HEK293 (cell line): Measurements from ENCODE around the gene GJA9.

Experiments
- CTCF ChIA-PET: fragments of 350-600 bp; formaldehyde crosslinking; extraction: SDS; loops from one replicate; lab custom pipeline; 2021; ENCODE audit warnings: antibody characterized with exemption; lab: Yijun Ruan, JAX
- POLR2A ChIA-PET: fragments of 300-600 bp; formaldehyde crosslinking; extraction: SDS; loops from one replicate; lab custom pipeline; 2020; ENCODE audit warnings: antibody characterized with exemption, inconsistent platforms; lab: Yijun Ruan, JAX
- H3K27ac ChIP-seq: fragments of 200-500 bp; sonication (Bioruptor generic); 2 replicates; pipeline ENCODE4 v1.5.1; 2014; ENCODE audit warnings: low read depth, low read length, control low read depth, inconsistent platforms; ENCODE audit errors: extremely low read depth
- H3K36me3 ChIP-seq, 2 experiments: fragments of 200-500 bp in 1 of 2; sonication (Bioruptor generic) in 1 of 2; 1 replicate in 1 of 2; 2 replicates in 1 of 2; pipeline ENCODE4 v1.5.1; 2014 to 2017; ENCODE audit warnings: inconsistent platforms in 2 of 2, low read length in 2 of 2; ENCODE audit not compliant: control insufficient read depth in 2 of 2, insufficient read depth in 1 of 2
- H3K4me1 ChIP-seq: fragments of 200-500 bp; sonication (Bioruptor generic); 2 replicates; pipeline ENCODE4 v1.5.1; 2014; ENCODE audit warnings: mild to moderate bottlenecking, low read length, inconsistent platforms; ENCODE audit not compliant: control insufficient read depth, insufficient read depth
- H3K4me3 ChIP-seq: 2 replicates; pipeline ENCODE4 v1.5.1; 2011; ENCODE audit warnings: low read depth, mild to moderate bottlenecking, control low read depth, low read length, moderate library complexity
- H3K9me3 ChIP-seq: fragments of 200-500 bp; sonication (Bioruptor generic); 2 replicates; pipeline ENCODE4 v1.5.1; 2014; ENCODE audit warnings: low read depth, low read length, inconsistent platforms; ENCODE audit not compliant: control insufficient read depth, insufficient read depth
- KLF16 ChIP-seq: fragments of 450-650 bp; formaldehyde crosslinking; IDR thresholded peaks from 2 replicates; pipeline ENCODE4 v1.5.1; 2017; ENCODE audit warnings: missing biosample characterization, missing genetic modification characterization
- KLF17 ChIP-seq: fragments of 450-650 bp; formaldehyde crosslinking; IDR thresholded peaks from 2 replicates; pipeline ENCODE4 v1.5.1; 2016; ENCODE audit warnings: missing biosample characterization, missing genetic modification characterization
- MYNN ChIP-seq: fragments of 450-650 bp; formaldehyde crosslinking; IDR thresholded peaks from 2 replicates; pipeline ENCODE4 v1.5.1; 2016; ENCODE audit warnings: missing biosample characterization, missing genetic modification characterization, borderline replicate concordance
- SCRT1 ChIP-seq: fragments of 450-650 bp; formaldehyde crosslinking; IDR thresholded peaks from 2 replicates; pipeline ENCODE4 v1.5.1; 2016; ENCODE audit warnings: missing biosample characterization, missing genetic modification characterization, borderline replicate concordance
- SETDB1 ChIP-seq: IDR thresholded peaks from one replicate; pipeline ENCODE4 v1.6.1; 2017; ENCODE audit warnings: mild to moderate bottlenecking, low read length, moderate library complexity, mixed read lengths; ENCODE audit not compliant: insufficient read length
- ZBTB21 ChIP-seq: fragments of 450-650 bp; formaldehyde crosslinking; IDR thresholded peaks from 2 replicates; pipeline ENCODE4 v1.5.1; 2017; ENCODE audit warnings: missing biosample characterization, missing genetic modification characterization
- ZBTB8A ChIP-seq: fragments of 450-650 bp; formaldehyde crosslinking; IDR thresholded peaks from 2 replicates; pipeline ENCODE4 v1.5.1; 2016; ENCODE audit warnings: missing biosample characterization, missing genetic modification characterization
- ZFP3 ChIP-seq: fragments of 450-650 bp; formaldehyde crosslinking; IDR thresholded peaks from 2 replicates; pipeline ENCODE4 v1.5.1; 2016; ENCODE audit warnings: low read depth, missing biosample characterization, missing genetic modification characterization
- ZFP41 ChIP-seq: fragments of 450-650 bp; formaldehyde crosslinking; IDR thresholded peaks from 2 replicates; pipeline ENCODE4 v1.5.1; 2016; ENCODE audit warnings: missing biosample characterization, missing genetic modification characterization, borderline replicate concordance
- ZNF169 ChIP-seq: fragments of 450-650 bp; formaldehyde crosslinking; IDR thresholded peaks from 2 replicates; pipeline ENCODE4 v1.5.1; 2016; ENCODE audit warnings: missing biosample characterization, missing genetic modification characterization
- ZNF19 ChIP-seq: fragments of 450-650 bp; formaldehyde crosslinking; IDR thresholded peaks from 2 replicates; pipeline ENCODE4; 2016; ENCODE audit warnings: missing biosample characterization, missing genetic modification characterization, low read depth
- ZNF274 ChIP-seq, 2 experiments: fragments of 200-500 bp in 1 of 2; fragments of 450-650 bp in 1 of 2; sonication (Bioruptor generic) in 1 of 2; formaldehyde crosslinking in 1 of 2; IDR thresholded peaks; 2 replicates each; pipeline versions ENCODE4 v1.5.1 to v1.6.1; 2014 to 2016; ENCODE audit warnings: borderline replicate concordance in 1 of 2, inconsistent platforms in 1 of 2, low read length in 1 of 2, missing biosample characterization in 1 of 2, missing genetic modification characterization in 1 of 2
- ZNF621 ChIP-seq: fragments of 450-650 bp; formaldehyde crosslinking; IDR thresholded peaks from 2 replicates; pipeline ENCODE4 v1.5.1; 2017; ENCODE audit warnings: missing biosample characterization, missing genetic modification characterization
- ZNF626 ChIP-seq: fragments of 450-650 bp; sonication (Bioruptor Pico); formaldehyde crosslinking; IDR thresholded peaks from 2 replicates; pipeline ENCODE4 v1.5.1; 2018; ENCODE audit warnings: missing biosample characterization, missing genetic modification characterization, inconsistent platforms
- ZNF830 ChIP-seq: fragments of 450-650 bp; IDR thresholded peaks from 2 replicates; pipeline ENCODE4 v1.5.0; 2018; ENCODE audit warnings: missing biosample characterization, missing genetic modification characterization, low read depth, mild to moderate bottlenecking, moderate library complexity
- ZSCAN23 ChIP-seq: fragments of 450-650 bp; formaldehyde crosslinking; IDR thresholded peaks from 2 replicates; pipeline ENCODE4 v1.5.1; 2016; ENCODE audit warnings: missing biosample characterization, missing genetic modification characterization
- ZXDB ChIP-seq: fragments of 450-650 bp; formaldehyde crosslinking; IDR thresholded peaks from 2 replicates; pipeline ENCODE4 v1.5.1; 2016; ENCODE audit warnings: missing biosample characterization, missing genetic modification characterization
- TF ChIP-seq, protein P1 (sequence below): fragments of 450-650 bp; formaldehyde crosslinking; IDR thresholded peaks from 2 replicates; pipeline ENCODE4 v1.5.1; 2016; ENCODE audit warnings: missing biosample characterization, missing genetic modification characterization
- TF ChIP-seq, protein P2 (sequence below): fragments of 450-650 bp; formaldehyde crosslinking; IDR thresholded peaks from 2 replicates; pipeline ENCODE4 v1.5.1; 2016; ENCODE audit warnings: missing biosample characterization, missing genetic modification characterization

GJA9 gene

DNA sequence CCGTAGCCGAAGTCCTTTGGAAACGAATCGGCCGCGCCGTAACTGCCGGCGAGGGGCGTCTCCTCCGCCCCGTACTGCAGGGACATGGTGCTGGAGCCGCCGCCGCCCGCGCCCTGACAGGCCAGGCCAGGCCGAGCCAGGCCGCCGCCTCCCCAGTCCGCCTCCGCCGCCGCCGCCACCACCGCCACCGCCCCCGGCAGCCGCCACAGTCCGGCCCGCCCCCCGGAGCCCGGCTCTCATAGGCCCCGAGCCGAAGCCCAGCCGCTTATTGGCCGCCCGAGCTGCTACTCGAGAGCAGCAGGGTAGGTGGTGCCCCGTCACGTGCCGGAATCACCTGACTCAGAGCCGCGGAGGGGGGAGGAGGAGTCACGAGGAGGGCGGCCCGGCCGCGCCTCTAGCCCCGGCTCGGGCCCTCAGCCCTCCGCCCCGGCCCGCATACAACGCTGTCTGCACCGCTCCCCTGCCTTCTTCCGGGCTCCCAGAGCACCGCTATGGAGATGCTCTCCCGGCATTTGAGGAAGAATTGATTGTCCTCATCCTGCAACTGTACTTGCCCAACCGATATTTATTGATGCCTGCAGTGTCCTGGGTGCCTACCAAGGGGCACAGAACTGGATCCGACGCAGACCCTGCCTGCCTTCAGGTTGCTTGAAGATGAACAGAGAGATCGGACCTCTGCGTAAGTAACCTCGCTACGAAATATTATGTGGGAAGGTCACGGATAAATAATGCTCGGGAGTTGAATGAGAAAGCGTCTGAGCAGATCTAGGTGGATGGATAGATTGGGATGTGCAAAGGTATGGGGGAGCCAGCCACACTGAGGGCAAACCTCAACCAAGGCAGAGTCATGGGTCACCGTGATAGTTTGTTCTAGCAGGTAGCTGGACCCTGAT lies 21.6 kb downstream of the GJA9 start, which contains the start of gene RRAGC (continued):
- TF ChIP-seq, protein P1, sequence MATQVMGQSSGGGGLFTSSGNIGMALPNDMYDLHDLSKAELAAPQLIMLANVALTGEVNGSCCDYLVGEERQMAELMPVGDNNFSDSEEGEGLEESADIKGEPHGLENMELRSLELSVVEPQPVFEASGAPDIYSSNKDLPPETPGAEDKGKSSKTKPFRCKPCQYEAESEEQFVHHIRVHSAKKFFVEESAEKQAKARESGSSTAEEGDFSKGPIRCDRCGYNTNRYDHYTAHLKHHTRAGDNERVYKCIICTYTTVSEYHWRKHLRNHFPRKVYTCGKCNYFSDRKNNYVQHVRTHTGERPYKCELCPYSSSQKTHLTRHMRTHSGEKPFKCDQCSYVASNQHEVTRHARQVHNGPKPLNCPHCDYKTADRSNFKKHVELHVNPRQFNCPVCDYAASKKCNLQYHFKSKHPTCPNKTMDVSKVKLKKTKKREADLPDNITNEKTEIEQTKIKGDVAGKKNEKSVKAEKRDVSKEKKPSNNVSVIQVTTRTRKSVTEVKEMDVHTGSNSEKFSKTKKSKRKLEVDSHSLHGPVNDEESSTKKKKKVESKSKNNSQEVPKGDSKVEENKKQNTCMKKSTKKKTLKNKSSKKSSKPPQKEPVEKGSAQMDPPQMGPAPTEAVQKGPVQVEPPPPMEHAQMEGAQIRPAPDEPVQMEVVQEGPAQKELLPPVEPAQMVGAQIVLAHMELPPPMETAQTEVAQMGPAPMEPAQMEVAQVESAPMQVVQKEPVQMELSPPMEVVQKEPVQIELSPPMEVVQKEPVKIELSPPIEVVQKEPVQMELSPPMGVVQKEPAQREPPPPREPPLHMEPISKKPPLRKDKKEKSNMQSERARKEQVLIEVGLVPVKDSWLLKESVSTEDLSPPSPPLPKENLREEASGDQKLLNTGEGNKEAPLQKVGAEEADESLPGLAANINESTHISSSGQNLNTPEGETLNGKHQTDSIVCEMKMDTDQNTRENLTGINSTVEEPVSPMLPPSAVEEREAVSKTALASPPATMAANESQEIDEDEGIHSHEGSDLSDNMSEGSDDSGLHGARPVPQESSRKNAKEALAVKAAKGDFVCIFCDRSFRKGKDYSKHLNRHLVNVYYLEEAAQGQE (tag by site-specific recombination), result no peak
- TF ChIP-seq ZNF621, result no peak
- TF ChIP-seq ZNF626 (tag by site-specific recombination), result no peak
- peak; percentile 95 for TF ChIP-seq KLF16 (tag by site-specific recombination)

- CTCF ChIA-PET, result interaction anchor here (0.7 kb wide), 1 partner anchor 869 kb away, joined by 3 read pairs; the partner anchor contains the start of gene SF3A3
- TF ChIP-seq ZSCAN23 (tag by site-specific recombination) (no peak), KLF17 (tag by site-specific recombination) (no peak), SETDB1 (no peak), ZBTB8A (tag by site-specific recombination) (peak; percentile 81), ZNF169 (no peak), ZNF274 (IDR thresholded peaks at IDR 0.05; ENCODE audit: low read length) (no peak), ZNF274 (tag by site-specific recombination; IDR thresholded peaks at IDR 0.05; ENCODE audit: borderline replicate concordance) (no peak), ZFP41 (tag by site-specific recombination) (no peak), ZXDB (0 out of 2 replicates have a peak, but pooled peaks have one; percentile 34), ZFP3 (tag by site-specific recombination) (no peak), MYNN (no peak), ZNF830 (no peak), ZBTB21 (tag by site-specific recombination) (no peak), SCRT1 (tag by site-specific recombination) (no peak), ZNF19 (tag by site-specific recombination) (no peak)
- TF ChIP-seq, protein P1 (tag by site-specific recombination), result no peak
- TF ChIP-seq, protein P2, sequence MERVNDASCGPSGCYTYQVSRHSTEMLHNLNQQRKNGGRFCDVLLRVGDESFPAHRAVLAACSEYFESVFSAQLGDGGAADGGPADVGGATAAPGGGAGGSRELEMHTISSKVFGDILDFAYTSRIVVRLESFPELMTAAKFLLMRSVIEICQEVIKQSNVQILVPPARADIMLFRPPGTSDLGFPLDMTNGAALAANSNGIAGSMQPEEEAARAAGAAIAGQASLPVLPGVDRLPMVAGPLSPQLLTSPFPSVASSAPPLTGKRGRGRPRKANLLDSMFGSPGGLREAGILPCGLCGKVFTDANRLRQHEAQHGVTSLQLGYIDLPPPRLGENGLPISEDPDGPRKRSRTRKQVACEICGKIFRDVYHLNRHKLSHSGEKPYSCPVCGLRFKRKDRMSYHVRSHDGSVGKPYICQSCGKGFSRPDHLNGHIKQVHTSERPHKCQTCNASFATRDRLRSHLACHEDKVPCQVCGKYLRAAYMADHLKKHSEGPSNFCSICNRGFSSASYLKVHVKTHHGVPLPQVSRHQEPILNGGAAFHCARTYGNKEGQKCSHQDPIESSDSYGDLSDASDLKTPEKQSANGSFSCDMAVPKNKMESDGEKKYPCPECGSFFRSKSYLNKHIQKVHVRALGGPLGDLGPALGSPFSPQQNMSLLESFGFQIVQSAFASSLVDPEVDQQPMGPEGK (tag by site-specific recombination), result peak; percentile 67
These were observed 22.4 kb downstream of the GJA9 start for GRCh38 chr1:38858833-38859560.

More at GRCh38 chr1:38858833-38859560, 22.4 kb downstream of the GJA9 start:
- peak overlapping the region; percentile 42 for H3K27ac ChIP-seq
- H3K4me1 ChIP-seq, result 0 out of 2 replicates have a peak, but pooled peaks cover 2% of the 10 kb centered on the region
- POLR2A ChIA-PET, result interaction anchor here (0.6 to 1.3 kb wide), 5 partner anchors 8 to 247 kb away, joined by 3 to 7 read pairs (median 4); partner anchors contain the start of gene NDUFS5
- peak overlapping the region; percentile 77 for H3K4me3 ChIP-seq
- peaks cover 14 to 48% of the 10 kb centered on the region in 2 experiments; a peak in 2 of 3 replicates for H3K36me3 ChIP-seq
- H3K9me3 ChIP-seq, result no peaks in the 10 kb centered on the region
